ENCODE measurements around the gene PORCN.

The PORCN gene

GRCh38 chrX:48461830-48462229 is 47.0 kb upstream of the PORCN start:
- Histone ChIP-seq H3K4me1 (no peaks in the 10 kb centered on the region), H3K27ac (no peak overlapping the region), H3K27me3 (ENCODE audit: control insufficient read depth, insufficient read depth, low read length) (no peaks in the 10 kb centered on the region), H3K9me3 (ENCODE audit: control insufficient read depth, low read length) (no peaks in the 10 kb centered on the region), H3K4me2 (ENCODE audit: low read length) (no peak overlapping the region), H3K79me2 (no peaks in the 10 kb centered on the region), H3K4me3 (ENCODE audit: low read depth, low read length) (no peak overlapping the region), H3K36me3 (ENCODE audit: control insufficient read depth, insufficient read depth, low read length) (no peaks in the 10 kb centered on the region), H2AFZ (no peak overlapping the region), H3K9ac (no peak overlapping the region)
- TF ChIP-seq CTCF (IDR thresholded peaks at IDR 0.05), result no peak

- no peak overlapping the region for H3K4me2 ChIP-seq (ENCODE audit: low read length)
- H3K79me2 ChIP-seq, result no peaks in the 10 kb centered on the region
- H3K9ac ChIP-seq, result no peak overlapping the region
- H3K36me3 ChIP-seq (ENCODE audit: control insufficient read depth, insufficient read depth, low read length), result no peaks in the 10 kb centered on the region
- no peak overlapping the region for H2AFZ ChIP-seq
- TF ChIP-seq CTCF (IDR thresholded peaks at IDR 0.05), result no peak
- H3K9me3 ChIP-seq (ENCODE audit: control insufficient read depth, low read length), result no peaks in the 10 kb centered on the region
- H3K4me1 ChIP-seq, result no peaks in the 10 kb centered on the region
- no peak overlapping the region for H3K4me3 ChIP-seq (ENCODE audit: low read depth, low read length)
- H3K27me3 ChIP-seq (ENCODE audit: control insufficient read depth, insufficient read depth, low read length), result no peaks in the 10 kb centered on the region
- H3K27ac ChIP-seq, result no peak overlapping the region
Measured at GRCh38 chrX:48465336-48465933, 43.4 kb upstream of the PORCN start.

GRCh38 chrX:48466696-48467095 is 42.1 kb upstream of the PORCN start:
- no peaks in the 10 kb centered on the region for H3K4me1 ChIP-seq
- TF ChIP-seq CTCF (IDR thresholded peaks at IDR 0.05), result no peak
- H2AFZ ChIP-seq, result no peak overlapping the region
- no peaks in the 10 kb centered on the region for H3K27me3 ChIP-seq (ENCODE audit: control insufficient read depth, insufficient read depth, low read length)
- no peak overlapping the region for H3K4me2 ChIP-seq (ENCODE audit: low read length)
- H3K36me3 ChIP-seq (ENCODE audit: control insufficient read depth, insufficient read depth, low read length), result no peaks in the 10 kb centered on the region
- H3K9me3 ChIP-seq (ENCODE audit: control insufficient read depth, low read length), result no peaks in the 10 kb centered on the region
- no peak overlapping the region for H3K4me3 ChIP-seq (ENCODE audit: low read depth, low read length)
- no peaks in the 10 kb centered on the region for H3K79me2 ChIP-seq
- H3K27ac ChIP-seq, result no peak overlapping the region
- H3K9ac ChIP-seq, result no peak overlapping the region

GRCh38 chrX:48467281-48467761 is 41.5 kb upstream of the PORCN start:
- Histone ChIP-seq H3K9ac (no peak overlapping the region), H3K4me3 (ENCODE audit: low read depth, low read length) (no peak overlapping the region), H3K4me2 (ENCODE audit: low read length) (no peak overlapping the region), H3K27me3 (ENCODE audit: control insufficient read depth, insufficient read depth, low read length) (no peaks in the 10 kb centered on the region), H2AFZ (no peak overlapping the region), H3K79me2 (no peaks in the 10 kb centered on the region), H3K27ac (no peak overlapping the region), H3K9me3 (ENCODE audit: control insufficient read depth, low read length) (no peaks in the 10 kb centered on the region), H3K4me1 (no peaks in the 10 kb centered on the region), H3K36me3 (ENCODE audit: control insufficient read depth, insufficient read depth, low read length) (no peaks in the 10 kb centered on the region)
- no peak for TF ChIP-seq CTCF (IDR thresholded peaks at IDR 0.05)

- H3K79me2 ChIP-seq, result no peaks in the 10 kb centered on the region
- no peak overlapping the region for H2AFZ ChIP-seq
- no peaks in the 10 kb centered on the region for H3K27me3 ChIP-seq (ENCODE audit: control insufficient read depth, insufficient read depth, low read length)
- H3K36me3 ChIP-seq (ENCODE audit: control insufficient read depth, insufficient read depth, low read length), result no peaks in the 10 kb centered on the region
- H3K9me3 ChIP-seq (ENCODE audit: control insufficient read depth, low read length), result no peaks in the 10 kb centered on the region
- TF ChIP-seq CTCF (IDR thresholded peaks at IDR 0.05), result no peak
- H3K4me2 ChIP-seq (ENCODE audit: low read length), result no peak overlapping the region
- H3K4me3 ChIP-seq (ENCODE audit: low read depth, low read length), result no peak overlapping the region
- no peaks in the 10 kb centered on the region for H3K4me1 ChIP-seq
- no peak overlapping the region for H3K27ac ChIP-seq
- no peak overlapping the region for H3K9ac ChIP-seq
Measured at GRCh38 chrX:48468247-48468671, 40.5 kb upstream of the PORCN start.

All from parathyroid adenoma (tissue), 2 donors.